IMR-90 (cell line): ENCODE data around the gene MEIKIN. TPM values are rescaled to one million over a fixed set of nuclear protein-coding genes. Genes with fewer than 3 reads are reported as not detected.

ENCODE experiments used
- ATAC-seq: fragments of 200-7000 bp; cut with Tn5 transposase; 2 replicates; pipeline ENCODE4 v1.9.1; 2020; ENCODE audit warnings: low read depth, mild to moderate bottlenecking, moderate library complexity
- BruUV-seq: library from RNA; stranded (reverse); fragments of 400-500 nt; replicated peaks from 2 replicates; lab custom pipeline; 2021; lab: Mats Ljungman, UMichigan
- CTCF ChIA-PET: fragments of 300-600 bp; formaldehyde crosslinking; extraction: SDS; loops from one replicate; lab custom pipeline; 2021; ENCODE audit warnings: antibody characterized with exemption; lab: Yijun Ruan, JAX
- POLR2A ChIA-PET: fragments of 300-600 bp; sonication (Branson Sonifier 250); formaldehyde crosslinking; loops from one replicate; lab custom pipeline; 2022; ENCODE audit warnings: antibody characterized with exemption; ENCODE audit not compliant: unreplicated experiment; lab: Charles Lee
- DNase-seq: peaks from one replicate; pipeline ENCODE4 v3.0.0; 2013
- H2AFZ ChIP-seq: replicated peaks from 2 replicates; pipeline ENCODE3; 2013; ENCODE audit warnings: low read length, mild to moderate bottlenecking; ENCODE audit not compliant: poor library complexity
- H2AK5ac ChIP-seq: 2 replicates; pipeline ENCODE4 v1.6.1; 2013; ENCODE audit warnings: low read depth, low read length, inconsistent platforms
- H2AK9ac ChIP-seq: replicated peaks from 2 replicates; pipeline ENCODE3; 2013; ENCODE audit warnings: mild to moderate bottlenecking, low read depth, low read length, moderate library complexity; ENCODE audit not compliant: poor library complexity
- H2BK120ac ChIP-seq: 2 replicates; pipeline ENCODE4 v1.6.1; 2013; ENCODE audit warnings: low read depth, low read length, inconsistent platforms
- H2BK15ac ChIP-seq: 3 replicates; pipeline ENCODE4 v1.6.1; 2013; ENCODE audit warnings: low read depth, low read length, inconsistent platforms
- H2BK20ac ChIP-seq: 2 replicates; pipeline ENCODE4 v1.6.1; 2013; ENCODE audit warnings: low read depth, mild to moderate bottlenecking, inconsistent platforms, low read length, moderate library complexity
- H2BK5ac ChIP-seq: 2 replicates; pipeline ENCODE4 v1.6.1; 2013; ENCODE audit warnings: mild to moderate bottlenecking, low read depth, low read length, inconsistent platforms; ENCODE audit not compliant: poor library complexity, severe bottlenecking
- H3K14ac ChIP-seq: replicated peaks from 2 replicates; pipeline ENCODE4 v1.6.1; 2013; ENCODE audit warnings: low read depth, low read length, inconsistent platforms
- H3K18ac ChIP-seq: 2 replicates; pipeline ENCODE4 v1.6.1; 2013; ENCODE audit warnings: low read depth, low read length, control low read depth
- H3K23ac ChIP-seq: 2 replicates; pipeline ENCODE4 v1.6.1; 2013; ENCODE audit warnings: low read depth, low read length, inconsistent platforms
- H3K27ac ChIP-seq: 2 replicates; pipeline ENCODE4 v1.5.1; 2013; ENCODE audit warnings: mild to moderate bottlenecking, control low read depth, low read length; ENCODE audit not compliant: insufficient read depth
- H3K27me3 ChIP-seq: 2 replicates; pipeline ENCODE4 v1.6.1; 2013; ENCODE audit warnings: low read length; ENCODE audit not compliant: control insufficient read depth, insufficient read depth
- H3K36me3 ChIP-seq: 2 replicates; pipeline ENCODE4 v1.6.1; 2013; ENCODE audit warnings: low read length, mixed read lengths; ENCODE audit not compliant: control insufficient read depth, insufficient read depth
- H3K4ac ChIP-seq: 2 replicates; pipeline ENCODE4 v1.6.1; 2013; ENCODE audit warnings: low read depth, low read length, inconsistent platforms
- H3K4me1 ChIP-seq: 2 replicates; pipeline ENCODE4 v1.6.1; 2013; ENCODE audit warnings: low read length, mixed read lengths; ENCODE audit not compliant: control insufficient read depth, insufficient read depth
- H3K4me2 ChIP-seq: 2 replicates; pipeline ENCODE4 v1.6.1; 2013; ENCODE audit warnings: low read depth, mild to moderate bottlenecking, control low read depth, low read length, moderate library complexity
- H3K4me3 ChIP-seq: 2 replicates; pipeline ENCODE4 v1.5.1; 2013; ENCODE audit warnings: low read depth, mild to moderate bottlenecking, control low read depth, low read length, moderate library complexity; ENCODE audit not compliant: insufficient read depth
- H3K56ac ChIP-seq: 2 replicates; pipeline ENCODE4 v1.6.1; 2013; ENCODE audit warnings: low read length, inconsistent platforms; ENCODE audit not compliant: insufficient read depth; ENCODE audit errors: extremely low read depth
- H3K79me1 ChIP-seq, 2 experiments: 2 replicates each; pipeline ENCODE4 v1.6.1; 2013; ENCODE audit warnings: low read length in 2 of 2, inconsistent platforms in 1 of 2, low read depth in 1 of 2
- H3K9ac ChIP-seq: 2 replicates; pipeline ENCODE4 v1.6.1; 2013; ENCODE audit warnings: low read depth, low read length, control low read depth
- H3K9me1 ChIP-seq: 2 replicates; pipeline ENCODE4 v1.6.1; 2013; ENCODE audit warnings: low read length, inconsistent platforms; ENCODE audit not compliant: insufficient read depth
- H3K9me3 ChIP-seq: 2 replicates; pipeline ENCODE4 v1.6.1; 2013; ENCODE audit warnings: low read length; ENCODE audit not compliant: control insufficient read depth, insufficient read depth
- H4K20me1 ChIP-seq: 2 replicates; pipeline ENCODE4 v1.6.1; 2013; ENCODE audit warnings: low read length, inconsistent platforms; ENCODE audit not compliant: insufficient read depth
- H4K5ac ChIP-seq: 2 replicates; pipeline ENCODE4 v1.6.1; 2013; ENCODE audit warnings: mild to moderate bottlenecking, low read depth, low read length, control low read depth
- H4K8ac ChIP-seq, 2 experiments: 2 replicates each; pipeline ENCODE4 v1.6.1; 2013; ENCODE audit warnings: low read depth in 2 of 2, low read length in 2 of 2, control low read depth in 1 of 2, inconsistent platforms in 1 of 2
- H4K91ac ChIP-seq: 2 replicates; pipeline ENCODE4 v1.6.1; 2013; ENCODE audit warnings: low read depth, low read length, inconsistent platforms; ENCODE audit not compliant: insufficient read depth
- BHLHE40 ChIP-seq: fragments of 150-350 bp; IDR thresholded peaks from 2 replicates; pipeline ENCODE4 v1.6.1; 2016; ENCODE audit warnings: mild to moderate bottlenecking, low read depth, low read length
- ELK1 ChIP-seq: fragments of 150-350 bp; IDR thresholded peaks from 2 replicates; pipeline ENCODE4 v1.6.1; 2016; ENCODE audit warnings: low read depth, mild to moderate bottlenecking, low read length, moderate library complexity, borderline replicate concordance
- MXI1 ChIP-seq: IDR thresholded peaks from 2 replicates; pipeline ENCODE4 v1.6.1; 2012; ENCODE audit warnings: low read depth, mild to moderate bottlenecking, low read length, moderate library complexity, borderline replicate concordance
- RFX5 ChIP-seq: IDR thresholded peaks from 2 replicates; pipeline ENCODE4 v1.8.0; 2012; ENCODE audit warnings: low read depth, mild to moderate bottlenecking, low read length, moderate library complexity
- SMC3 ChIP-seq: fragments of 150-350 bp; IDR thresholded peaks from 2 replicates; pipeline ENCODE4 v1.6.1; 2016; ENCODE audit warnings: low read depth, mild to moderate bottlenecking, antibody characterized with exemption, low read length, moderate library complexity
- WGBS, 2 experiments: methylation state at CpG; one replicate each; pipeline versions ENCODE4 v1.1.5 to v1.1.7; 2013; ENCODE audit warnings: missing lambda C conversion rate in 2 of 2; ENCODE audit not compliant: insufficient read length in 1 of 2; ENCODE audit errors: extremely low coverage in 2 of 2; 5-methylcytosine and 5-hydroxymethylcytosine counted together
- dilution Hi-C: fragments of 300-500 bp; cut with HindIII; formaldehyde crosslinking; loops from one replicate; pipeline ENCODE4 v1.14.3; 2018; ENCODE audit warnings: low sequenced_read_pairs; ENCODE audit not compliant: unreplicated experiment
- in situ Hi-C: fragments of 300-500 bp; cut with MboI; formaldehyde crosslinking; loops from 3 replicates; pipeline ENCODE4 v1.14.3; 2019; ENCODE audit warnings: low sequenced_read_pairs, inconsistent platforms, mixed read lengths
- intact Hi-C: fragments of 100-400 bp; cut with micrococcal nuclease; formaldehyde crosslinking; loops from 2 replicates; pipeline ENCODE4 v1.10.0; 2022
- polyA plus RNA-seq, 3 experiments: library from polyadenylated mRNA; depleted of rRNA; stranded (reverse); fragments of >200 nt; gene quantifications; 2 replicates each; pipeline ENCODE4 v1.2.3, GENCODE V29; 2012; ENCODE audit warnings: low replicate concordance in 1 of 3
- total RNA-seq: library from RNA; depleted of rRNA; stranded (reverse); fragments of >200 nt; gene quantifications from 2 replicates; pipeline ENCODE4 v1.2.3, GENCODE V29; 2012
- TF ChIP-seq, protein P1 (sequence below): fragments of 150-350 bp; IDR thresholded peaks from 2 replicates; pipeline ENCODE4 v1.6.1; 2017; ENCODE audit warnings: mild to moderate bottlenecking, antibody characterized with exemption, low read length, low read depth

MEIKIN gene
- total and polyA plus RNA-seq, 2 of the 4 experiments (the other 2 are of a cell fraction), result not detected

DNA sequence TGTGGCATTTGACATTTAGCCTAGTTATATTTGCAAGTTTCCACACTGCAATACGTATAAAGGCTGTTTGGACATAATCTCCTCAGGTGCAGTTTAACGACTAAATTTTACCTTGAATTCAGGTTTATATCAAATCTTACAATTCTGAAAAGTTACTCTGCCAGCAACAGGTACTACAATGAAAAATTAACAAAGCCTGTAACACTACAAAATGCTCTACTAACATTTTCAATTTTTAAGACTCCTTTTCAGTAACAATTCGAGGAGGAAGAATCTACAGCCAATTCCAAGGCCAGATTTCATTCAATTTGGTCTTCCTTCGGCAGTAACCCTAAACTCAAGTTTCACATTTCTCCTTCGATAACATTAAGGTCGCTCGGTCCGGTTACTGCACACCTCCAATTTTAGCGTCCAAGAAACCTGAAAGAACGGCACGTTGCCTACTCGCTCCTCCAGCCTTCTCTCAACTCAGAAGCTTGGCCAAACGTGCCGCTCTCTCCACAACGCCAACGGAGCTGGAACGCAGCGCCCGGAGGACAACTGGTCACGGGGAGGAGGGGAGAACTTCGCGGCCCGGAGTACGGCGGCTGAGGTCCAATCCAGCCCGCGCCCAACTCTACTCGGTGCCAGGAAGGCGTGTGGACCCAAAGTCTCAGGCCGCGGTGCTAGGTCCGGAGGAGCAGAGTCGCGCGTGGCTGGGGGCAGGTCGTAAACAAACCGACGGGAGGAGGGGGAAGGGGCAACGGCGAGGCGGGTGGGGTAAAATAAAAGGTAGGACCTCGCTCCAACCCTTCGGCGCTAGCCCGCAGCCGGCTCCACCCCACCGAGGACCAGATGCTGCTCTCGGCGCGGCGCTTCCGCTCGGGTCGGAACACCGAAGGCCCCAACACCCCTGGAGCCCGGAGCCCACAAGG, 149.3 kb downstream of the MEIKIN start:
- H3K4ac ChIP-seq, result peak overlapping the region; percentile 76
- peak overlapping the region; percentile 70 for H4K91ac ChIP-seq
- dilution Hi-C loops, result no loop called here
- H2BK15ac ChIP-seq, result no peak overlapping the region
- H2BK5ac ChIP-seq, result peak overlapping the region; percentile 82
- H3K18ac ChIP-seq, result peak overlapping the region; percentile 53
- CTCF ChIA-PET, result interaction anchor here (0.6 to 1.4 kb wide), 3 partner anchors 9 to 366 kb away, joined by 3 to 7 read pairs (median 5); no protein-coding TSS in a partner anchor
- H3K9me1 ChIP-seq, result no peaks in the 10 kb centered on the region
- H3K4me2 ChIP-seq, result peak overlapping the region; percentile 70
- peaks cover 47% of the 10 kb centered on the region for H4K20me1 ChIP-seq
- peak overlapping the region; percentile 89 for H3K27ac ChIP-seq
- H3K79me1 ChIP-seq, result peaks cover 0 to 30% of the 10 kb centered on the region in 2 experiments; a peak in 3 of 4 replicates
- H3K9ac ChIP-seq, result peak overlapping the region; percentile 94
- no peaks in the 10 kb centered on the region for H3K27me3 ChIP-seq
- H3K56ac ChIP-seq, result peak overlapping the region; percentile 73
- H3K36me3 ChIP-seq, result peaks cover 2% of the 10 kb centered on the region; the same call in 1 of the 2 replicates
- TF ChIP-seq ELK1, result no peak
- 0 out of 2 replicates have a peak, but pooled peaks have one; percentile 8 for TF ChIP-seq SMC3
- TF ChIP-seq RFX5, result no peak
- peak; percentile 56; the same call in 1 of the 2 replicates for TF ChIP-seq MXI1
- TF ChIP-seq, protein P1, sequence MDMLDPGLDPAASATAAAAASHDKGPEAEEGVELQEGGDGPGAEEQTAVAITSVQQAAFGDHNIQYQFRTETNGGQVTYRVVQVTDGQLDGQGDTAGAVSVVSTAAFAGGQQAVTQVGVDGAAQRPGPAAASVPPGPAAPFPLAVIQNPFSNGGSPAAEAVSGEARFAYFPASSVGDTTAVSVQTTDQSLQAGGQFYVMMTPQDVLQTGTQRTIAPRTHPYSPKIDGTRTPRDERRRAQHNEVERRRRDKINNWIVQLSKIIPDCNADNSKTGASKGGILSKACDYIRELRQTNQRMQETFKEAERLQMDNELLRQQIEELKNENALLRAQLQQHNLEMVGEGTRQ, result peak; percentile 57
- TF ChIP-seq BHLHE40, result peak; percentile 81
- peak overlapping the region; percentile 26; the same call in 1 of the 2 replicates for H4K5ac ChIP-seq
- peak overlapping the region; percentile 59; the same call in 1 of the 2 replicates for H2AK5ac ChIP-seq
- peak overlapping the region; percentile 97 for H2AK9ac ChIP-seq
- 2% methylated on average over 10 of the region's 56 CpGs; no CpG with 5 or more reads in 1 of the 2 experiments for WGBS, 2 experiments
- no TSS peak for BruUV-seq
- no peak overlapping the region for H2BK20ac ChIP-seq
- H3K23ac ChIP-seq, result peak overlapping the region; percentile 87
- DNase-seq, result peak; percentile 51
- H2BK120ac ChIP-seq, result peak overlapping the region; percentile 76
- no peaks in the 10 kb centered on the region for H3K9me3 ChIP-seq
- peak; percentile 30 for ATAC-seq
- H4K8ac ChIP-seq, result peak overlapping the region; percentile 39 to 65; a peak in 2 of 4 replicates
- H3K14ac ChIP-seq, result peak overlapping the region; percentile 85
- in situ Hi-C loops, result no loop called here
- H3K4me1 ChIP-seq, result peaks cover 2% of the 10 kb centered on the region
- H3K4me3 ChIP-seq, result peak overlapping the region; percentile 88
- peak overlapping the region; percentile 89 for H2AFZ ChIP-seq
- POLR2A ChIA-PET, result interaction anchor here (0.7 kb wide), 1 partner anchor 567 kb away, joined by 4 read pairs; no protein-coding TSS in a partner anchor
- intact Hi-C loops, result loop anchor here (1.0 to 10.0 kb wide), 4 partner anchors 44 to 361 kb away; no protein-coding TSS in a partner anchor
